ENCODE results near the gene FOXP2. TPM values are rescaled to one million over a fixed set of nuclear protein-coding genes. Genes with fewer than 3 reads are reported as not detected.

Gene FOXP2
- total and polyA plus RNA-seq, 9 of the 15 experiments (the other 6 are each of a cell fraction or from before 2014, with no cell fraction given): not detected

GRCh38 chr7:114653364-114654088 is 238.9 kb downstream of the FOXP2 start:
- WGBS (ENCODE audit: insufficient coverage, low coverage, missing lambda C conversion rate): under 1% methylated on average over 10 of the region's 10 CpGs
- TF ChIP-seq NR1H2 (CRISPR knock-in tag; IDR thresholded peaks at IDR 0.05) (no peak), HMGN3 (IDR thresholded peaks at IDR 0.05; ENCODE audit: borderline replicate concordance, extremely low read depth, insufficient read length, low read depth, low read length) (no peak), BACH1 (tag; IDR thresholded peaks at IDR 0.05) (no peak), ASH1L (IDR thresholded peaks at IDR 0.05; ENCODE audit: borderline replicate concordance, low read depth, partially characterized antibody) (no peak), HDAC8 (tag; IDR thresholded peaks at IDR 0.05) (no peak)
- H3K4me3 ChIP-seq: no peak overlapping the region
- intact Hi-C loops (cut with micrococcal nuclease) (no loop called here), in situ Hi-C loops (cut with MboI) (no loop called here)
- no peaks in the 10 kb centered on the region for H3K4me1 ChIP-seq (replicated peaks in 1 of 2; ENCODE audit: control insufficient read depth in 2 of 2, insufficient read depth in 2 of 2, low read length in 2 of 2)
- H3K9ac ChIP-seq (ENCODE audit: insufficient read depth in 1 of 2, low read depth in 2 of 2, low read length in 2 of 2): no peak overlapping the region
- H2AFZ ChIP-seq (ENCODE audit: low read depth, low read length): no peak overlapping the region
- no peaks in the 10 kb centered on the region for H4K20me1 ChIP-seq (replicated peaks; ENCODE audit: control insufficient read depth, insufficient read depth, low read length)
- no peak overlapping the region for H3K4me2 ChIP-seq (ENCODE audit: insufficient read depth, low read length)
- CTCF ChIA-PET (ENCODE audit: low intra/inter-chr PET ratio): no interaction called here
- POLR2A ChIA-PET: no interaction called here
- no TSS peak for BruUV-seq (replicated peaks)
- no peaks in the 10 kb centered on the region for H3K9me1 ChIP-seq (ENCODE audit: control insufficient read depth, insufficient read depth, low read length)
- H3K9me3 ChIP-seq (replicated peaks; ENCODE audit: control insufficient read depth, insufficient read depth, low read depth, low read length): no peaks in the 10 kb centered on the region
- ATAC-seq (no peak), DNase-seq (ENCODE audit: extremely low read depth in 1 of 4, low spot score in 3 of 4) (no peak), FAIRE-seq (no peak)
- no peaks in the 10 kb centered on the region for H3K27me3 ChIP-seq (ENCODE audit: control insufficient read depth in 2 of 2, insufficient read depth in 2 of 2, low read length in 2 of 2)
- no peaks in the 10 kb centered on the region for H3K79me2 ChIP-seq (ENCODE audit: control insufficient read depth, insufficient read depth, low read length)
- no peak overlapping the region for H3K27ac ChIP-seq (ENCODE audit: extremely low read depth, low read depth, low read length)
- H3K36me3 ChIP-seq (ENCODE audit: control insufficient read depth, insufficient read depth, low read length): no peaks in the 10 kb centered on the region

- no peaks in the 10 kb centered on the region for H3K9me1 ChIP-seq (ENCODE audit: control insufficient read depth, insufficient read depth, low read length)
- ATAC-seq (no peak), DNase-seq (ENCODE audit: extremely low read depth in 1 of 4, low spot score in 3 of 4) (no peak), FAIRE-seq (no peak)
- H4K20me1 ChIP-seq (replicated peaks; ENCODE audit: control insufficient read depth, insufficient read depth, low read length): no peaks in the 10 kb centered on the region
- no peaks in the 10 kb centered on the region for H3K36me3 ChIP-seq (ENCODE audit: control insufficient read depth, insufficient read depth, low read length)
- H3K9me3 ChIP-seq (replicated peaks; ENCODE audit: control insufficient read depth, insufficient read depth, low read depth, low read length): no peaks in the 10 kb centered on the region
- 1% methylated on average over 3 of the region's 3 CpGs for WGBS (ENCODE audit: insufficient coverage, low coverage, missing lambda C conversion rate)
- no TSS peak for BruUV-seq (replicated peaks)
- H2AFZ ChIP-seq (ENCODE audit: low read depth, low read length): no peak overlapping the region
- no peak overlapping the region for H3K4me2 ChIP-seq (ENCODE audit: insufficient read depth, low read length)
- no peak overlapping the region for H3K4me3 ChIP-seq
- in situ Hi-C loops (cut with MboI) (no loop called here), intact Hi-C loops (cut with micrococcal nuclease) (no loop called here)
- no peak overlapping the region for H3K27ac ChIP-seq (ENCODE audit: extremely low read depth, low read depth, low read length)
- H3K27me3 ChIP-seq (ENCODE audit: control insufficient read depth in 2 of 2, insufficient read depth in 2 of 2, low read length in 2 of 2): no peaks in the 10 kb centered on the region
- ChIA-PET POLR2A (no interaction called here), CTCF (ENCODE audit: low intra/inter-chr PET ratio) (no interaction called here)
- H3K79me2 ChIP-seq (ENCODE audit: control insufficient read depth, insufficient read depth, low read length): no peaks in the 10 kb centered on the region
- no peaks in the 10 kb centered on the region for H3K4me1 ChIP-seq (replicated peaks in 1 of 2; ENCODE audit: control insufficient read depth in 2 of 2, insufficient read depth in 2 of 2, low read length in 2 of 2)
- H3K9ac ChIP-seq (ENCODE audit: insufficient read depth in 1 of 2, low read depth in 2 of 2, low read length in 2 of 2): no peak overlapping the region
- no peak for TF ChIP-seq ZBTB43 (CRISPR knock-in tag; IDR thresholded peaks at IDR 0.05)
- TF ChIP-seq PRPF4 (IDR thresholded peaks at IDR 0.05; ENCODE audit: insufficient read depth, low read depth, low read length, poor library complexity, severe bottlenecking): no peak
- TF ChIP-seq ZNF143 (CRISPR knock-in tag; IDR thresholded peaks at IDR 0.05): no peak
- no peak for TF ChIP-seq ZNF174 (CRISPR knock-in tag; IDR thresholded peaks at IDR 0.05)
Measured at GRCh38 chr7:114656466-114656865, 241.9 kb downstream of the FOXP2 start.
